Type B pancreatic cell (in vitro differentiated cells): ENCODE measurements around the gene VAC14. TPM values are rescaled to one million over a fixed set of nuclear protein-coding genes. Genes with fewer than 3 reads are reported as not detected.

Source experiments
- DNase-seq: peaks from one replicate; pipeline ENCODE4 v3.0.0; 2021; ENCODE audit warnings: mixed read lengths; ENCODE audit not compliant: unreplicated experiment; ENCODE audit errors: extremely low spot score
- H3K27ac Mint-ChIP-seq: 2 replicates; pipeline ENCODE4 v1.8.0; 2021; ENCODE audit warnings: mild to moderate bottlenecking, mixed read lengths
- H3K27me3 Mint-ChIP-seq: 2 replicates; pipeline ENCODE4 v1.8.0; 2021; ENCODE audit warnings: mixed read lengths
- H3K36me3 Mint-ChIP-seq: 2 replicates; pipeline ENCODE4 v1.8.0; 2021; ENCODE audit warnings: mixed read lengths
- H3K4me1 Mint-ChIP-seq: one replicate; pipeline ENCODE4 v1.8.0; 2021; ENCODE audit warnings: mixed read lengths; ENCODE audit not compliant: unreplicated experiment
- H3K4me3 Mint-ChIP-seq: 2 replicates; pipeline ENCODE4 v1.8.0; 2021; ENCODE audit warnings: mild to moderate bottlenecking, mixed read lengths
- H3K9me3 Mint-ChIP-seq: 2 replicates; pipeline ENCODE4 v1.8.0; 2021; ENCODE audit warnings: mixed read lengths
- total RNA-seq: library from RNA; stranded (reverse); gene quantifications from 2 replicates; pipeline ENCODE4 v1.2.1, GENCODE V29; 2021; ENCODE audit warnings: low replicate concordance
- TF ChIP-seq, protein P1 (sequence below): fragments of 200-600 bp; sonication (generic); conservative IDR thresholded peaks from 2 replicates; pipeline ENCODE4 v1.5.0; 2021; ENCODE audit warnings: antibody characterized with exemption, mild to moderate bottlenecking

VAC14 gene
- total RNA-seq, 1 donor from 2014 or later = 38.3 TPM

DNA sequence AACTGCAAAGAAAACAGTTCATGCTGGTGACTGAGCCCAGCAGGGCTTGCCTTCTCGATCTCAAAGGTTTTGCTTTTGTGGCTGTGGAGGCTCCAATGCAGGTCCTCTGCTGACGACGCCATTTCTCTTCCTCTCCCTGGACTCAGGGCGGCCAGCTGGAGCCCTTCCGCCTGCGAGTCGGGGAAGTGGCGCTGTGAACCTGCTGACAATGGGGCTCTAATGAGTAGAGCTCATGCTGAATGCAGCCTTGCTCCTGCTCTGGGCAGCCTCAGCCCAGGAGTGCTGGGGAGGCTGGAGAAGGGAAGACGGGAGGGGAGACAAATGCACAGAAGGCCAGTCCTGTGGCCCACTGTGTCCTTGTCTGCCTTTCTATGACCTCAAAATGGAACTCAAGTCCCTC is 43.8 kb downstream of the VAC14 start:
- TF ChIP-seq, protein P1, sequence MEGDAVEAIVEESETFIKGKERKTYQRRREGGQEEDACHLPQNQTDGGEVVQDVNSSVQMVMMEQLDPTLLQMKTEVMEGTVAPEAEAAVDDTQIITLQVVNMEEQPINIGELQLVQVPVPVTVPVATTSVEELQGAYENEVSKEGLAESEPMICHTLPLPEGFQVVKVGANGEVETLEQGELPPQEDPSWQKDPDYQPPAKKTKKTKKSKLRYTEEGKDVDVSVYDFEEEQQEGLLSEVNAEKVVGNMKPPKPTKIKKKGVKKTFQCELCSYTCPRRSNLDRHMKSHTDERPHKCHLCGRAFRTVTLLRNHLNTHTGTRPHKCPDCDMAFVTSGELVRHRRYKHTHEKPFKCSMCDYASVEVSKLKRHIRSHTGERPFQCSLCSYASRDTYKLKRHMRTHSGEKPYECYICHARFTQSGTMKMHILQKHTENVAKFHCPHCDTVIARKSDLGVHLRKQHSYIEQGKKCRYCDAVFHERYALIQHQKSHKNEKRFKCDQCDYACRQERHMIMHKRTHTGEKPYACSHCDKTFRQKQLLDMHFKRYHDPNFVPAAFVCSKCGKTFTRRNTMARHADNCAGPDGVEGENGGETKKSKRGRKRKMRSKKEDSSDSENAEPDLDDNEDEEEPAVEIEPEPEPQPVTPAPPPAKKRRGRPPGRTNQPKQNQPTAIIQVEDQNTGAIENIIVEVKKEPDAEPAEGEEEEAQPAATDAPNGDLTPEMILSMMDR = no peak
- DNase-seq = no peak
- Mint-ChIP-seq H3K27ac (no peak overlapping the region), H3K4me3 (no peak overlapping the region), H3K9me3 (no peaks in the 10 kb centered on the region), H3K36me3 (peaks cover 13% of the 10 kb centered on the region), H3K4me1 (peaks cover 18% of the 10 kb centered on the region), H3K27me3 (no peaks in the 10 kb centered on the region)

DNA sequence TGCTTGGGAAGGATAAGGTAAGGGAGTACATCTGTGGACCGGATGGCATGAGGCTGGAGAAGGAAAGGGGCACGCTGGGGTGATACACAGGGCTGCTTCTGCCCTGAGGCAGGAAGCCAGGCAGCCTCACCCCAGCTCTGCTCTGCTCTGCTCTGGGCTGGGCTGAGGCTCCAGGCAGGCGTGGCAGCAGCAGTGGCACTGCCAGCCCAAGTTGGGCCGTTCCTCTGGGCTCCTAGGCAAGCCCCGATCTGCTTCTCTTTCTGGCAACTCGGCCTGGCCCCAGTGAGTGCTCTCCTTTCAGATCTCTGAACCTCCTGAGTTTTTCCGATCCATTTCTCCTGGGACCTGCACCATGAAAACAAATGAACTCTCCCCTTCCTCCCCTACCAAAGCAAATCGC is 44.9 kb downstream of the VAC14 start:
- peaks cover 21% of the 10 kb centered on the region for H3K4me1 Mint-ChIP-seq
- no peaks in the 10 kb centered on the region for H3K9me3 Mint-ChIP-seq

GRCh38 chr16:70754851-70755600 is 45.9 kb downstream of the VAC14 start:
- DNase-seq = no peak
- Mint-ChIP-seq H3K36me3 (peaks cover 13% of the 10 kb centered on the region), H3K4me1 (peaks cover 21% of the 10 kb centered on the region), H3K9me3 (no peaks in the 10 kb centered on the region), H3K27ac (no peak overlapping the region), H3K4me3 (no peak overlapping the region), H3K27me3 (no peaks in the 10 kb centered on the region)
- TF ChIP-seq, protein P1 = no peak

More for the DNA sequence above, 44.9 kb downstream of the VAC14 start:
- Mint-ChIP-seq H3K4me3 (no peak overlapping the region), H3K36me3 (peaks cover 13% of the 10 kb centered on the region), H3K27ac (no peak overlapping the region), H3K27me3 (no peaks in the 10 kb centered on the region)
- no peak for DNase-seq
- TF ChIP-seq, protein P1 = no peak

GRCh38 chr16:70754371-70754770 is 46.6 kb downstream of the VAC14 start:
- no peaks in the 10 kb centered on the region for H3K9me3 Mint-ChIP-seq
- TF ChIP-seq, protein P1 = no peak
- H3K27ac Mint-ChIP-seq = no peak overlapping the region
- DNase-seq = no peak
- H3K4me3 Mint-ChIP-seq = no peak overlapping the region
- peaks cover 17% of the 10 kb centered on the region for H3K4me1 Mint-ChIP-seq
- no peaks in the 10 kb centered on the region for H3K27me3 Mint-ChIP-seq
- H3K36me3 Mint-ChIP-seq = peaks cover 10% of the 10 kb centered on the region

GRCh38 chr16:70753694-70754325 is 47.1 kb downstream of the VAC14 start:
- H3K9me3 Mint-ChIP-seq = no peaks in the 10 kb centered on the region
- H3K36me3 Mint-ChIP-seq = peaks cover 6% of the 10 kb centered on the region
- no peak overlapping the region for H3K4me3 Mint-ChIP-seq
- TF ChIP-seq, protein P1 = no peak
- no peak for DNase-seq
- no peak overlapping the region for H3K27ac Mint-ChIP-seq
- H3K4me1 Mint-ChIP-seq = peaks cover 22% of the 10 kb centered on the region
- H3K27me3 Mint-ChIP-seq = no peaks in the 10 kb centered on the region
